GM12875 (cell line): ENCODE measurements around the gene SETD1A.
"Not testable (repeated sequence)": the region's sequence is repeated elsewhere in the genome, so short reads cannot be mapped to it uniquely, and the experiment has no call there.

ENCODE experiments used
- H3K4me3 ChIP-seq: one replicate; pipeline ENCODE4 v1.5.1; 2011; ENCODE audit warnings: low read depth, low read length, control low read depth
- CTCF ChIP-seq: IDR thresholded peaks from 2 replicates; pipeline ENCODE4 v1.5.1; 2011; ENCODE audit warnings: low read depth, mild to moderate bottlenecking, control low read depth, inconsistent platforms, low read length, moderate library complexity, borderline replicate concordance; ENCODE audit not compliant: insufficient read depth

The SETD1A gene

DNA sequence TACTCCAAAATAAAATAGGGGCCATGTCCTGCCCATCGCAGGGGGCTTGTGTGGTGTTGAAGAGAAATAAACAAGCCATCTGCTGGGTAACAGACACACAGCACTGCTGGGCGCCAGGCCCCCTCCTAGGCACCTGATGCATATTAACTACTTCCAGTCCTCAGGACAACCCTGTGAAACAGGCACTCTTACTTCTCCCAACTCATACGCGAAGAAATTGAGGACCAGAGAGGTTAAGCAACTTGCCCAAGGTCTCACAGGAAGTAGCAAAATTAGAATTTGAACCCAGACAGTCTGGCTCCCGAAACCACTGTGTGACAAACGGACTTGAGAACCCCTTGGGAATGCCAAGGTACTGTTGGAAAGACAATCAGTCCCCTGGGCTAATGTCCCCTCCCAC, 50.1 kb downstream of the SETD1A start:
- TF ChIP-seq CTCF, result no peak
- H3K4me3 ChIP-seq, result no peak overlapping the region

- no peak for TF ChIP-seq CTCF
- no peak overlapping the region for H3K4me3 ChIP-seq
These were observed 50.6 kb downstream of the SETD1A start for GRCh38 chr16:31008149-31008548.

DNA sequence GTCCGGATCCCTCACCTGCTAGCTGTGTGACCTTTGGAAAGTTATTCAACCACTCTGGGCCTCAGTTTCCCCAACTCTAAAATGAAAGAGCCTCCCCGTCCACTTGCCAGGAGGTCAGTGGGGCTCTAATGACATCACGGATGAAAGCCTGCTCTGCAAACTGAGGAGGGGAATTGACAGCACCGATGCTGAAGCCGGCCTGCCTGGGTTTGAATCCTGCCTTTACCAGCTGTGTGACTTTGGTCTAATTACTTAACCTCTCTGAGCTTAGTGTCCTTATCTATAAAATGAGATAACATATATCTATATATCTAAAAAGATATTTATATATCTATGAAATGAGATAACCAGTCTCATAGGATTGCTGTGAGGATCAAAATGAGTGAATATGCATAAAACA, 51.0 kb downstream of the SETD1A start:
- TF ChIP-seq CTCF, result no peak
- H3K4me3 ChIP-seq, result no peak overlapping the region

DNA sequence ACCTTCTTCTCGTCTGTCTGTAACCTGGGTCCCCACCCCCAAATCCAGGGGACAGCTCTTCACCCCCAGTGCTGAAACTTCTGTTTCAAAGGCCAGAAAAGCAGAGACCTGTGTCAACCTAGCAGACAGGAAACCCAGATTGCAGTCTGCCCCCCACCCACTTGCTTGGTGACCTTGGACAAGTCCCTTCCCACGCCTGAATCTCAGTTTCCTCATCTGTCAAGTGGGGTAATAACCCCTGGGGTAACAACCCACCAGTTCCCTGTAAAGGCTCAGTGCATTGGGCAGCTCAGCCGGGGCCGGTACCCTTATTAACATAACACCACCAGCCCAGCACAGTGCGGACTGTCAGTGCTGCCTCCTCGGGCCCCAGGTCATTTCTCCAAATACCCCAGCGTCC, 51.6 kb downstream of the SETD1A start:
- H3K4me3 ChIP-seq, result no peak overlapping the region
- TF ChIP-seq CTCF, result no peak

DNA sequence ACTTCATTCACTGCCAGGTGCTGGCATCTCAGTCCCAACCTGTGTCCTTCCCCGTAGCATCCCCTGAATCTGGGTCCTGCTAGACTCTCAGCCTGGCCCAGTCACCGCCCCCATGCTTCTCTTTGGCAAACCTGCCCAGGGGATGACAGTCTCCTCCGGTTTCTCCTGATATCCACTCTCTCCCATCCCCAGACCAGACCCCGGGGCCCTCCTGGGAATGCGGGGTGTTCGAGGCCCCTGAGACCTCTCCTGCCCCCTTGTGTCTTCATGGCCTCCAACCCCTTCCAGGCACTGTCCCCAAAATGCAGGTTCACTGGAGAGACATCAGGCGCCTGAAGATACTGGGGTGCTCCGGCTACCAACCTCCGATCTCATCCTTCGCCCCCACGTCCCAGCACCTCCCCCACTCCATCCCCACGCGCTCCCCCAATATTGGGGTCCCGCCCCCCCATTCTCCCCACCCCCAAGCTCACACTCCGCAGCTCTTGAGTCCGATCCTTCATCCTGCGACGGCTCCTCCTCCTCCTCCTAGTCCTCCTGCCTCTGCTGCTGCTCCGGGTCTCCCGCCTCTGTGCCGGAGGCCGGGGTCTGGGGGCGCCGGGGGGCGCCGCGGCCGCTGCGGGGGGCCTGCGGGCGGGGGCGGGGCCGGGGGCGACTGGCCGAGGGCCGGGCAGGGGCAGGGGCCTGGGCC, 52.5 kb downstream of the SETD1A start:
- TF ChIP-seq CTCF, result no peak

DNA sequence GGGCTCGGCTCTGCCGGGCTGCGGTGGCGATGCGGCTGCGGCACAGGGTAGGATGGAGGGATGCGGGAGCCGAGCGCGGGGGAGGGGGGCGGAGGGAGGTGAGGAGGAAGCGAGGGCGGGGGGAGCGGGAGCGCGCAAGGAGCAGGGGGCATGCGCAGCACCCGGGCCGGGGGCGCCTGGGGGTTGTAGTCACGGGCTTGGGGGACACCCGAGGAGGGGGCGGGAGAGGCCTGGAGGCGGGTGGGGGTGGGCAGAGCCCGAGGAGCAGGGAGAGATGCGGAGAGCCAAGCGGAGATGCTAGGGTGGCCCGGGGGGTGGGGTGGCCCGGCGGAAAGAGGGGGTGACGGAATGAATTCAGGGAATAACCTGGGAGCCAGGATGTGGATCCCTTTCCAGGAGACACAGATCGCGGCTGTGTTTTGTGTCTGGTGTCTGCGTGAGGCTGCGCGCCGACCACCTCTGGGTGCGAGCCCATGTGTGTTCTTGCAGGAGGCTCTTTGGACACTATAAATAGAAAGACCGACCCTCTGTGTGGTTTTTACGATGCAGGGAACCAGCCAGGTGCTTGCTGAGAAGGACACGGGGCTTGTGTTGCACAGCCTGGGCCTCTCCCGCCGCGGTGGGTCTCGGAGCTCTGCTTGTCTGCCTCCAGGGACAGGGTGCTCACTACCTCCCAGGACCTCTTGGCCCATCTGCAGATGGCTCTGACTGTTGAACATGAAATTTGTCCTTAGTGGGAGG, 53.2 kb downstream of the SETD1A start, which contains the start of gene STX1B:
STX1B (minus strand) TSS at position 54 of the 741 bp plus-strand sequence. CDS start 242 bp downstream, outside the sequence.
- no peak for TF ChIP-seq CTCF
- H3K4me3 ChIP-seq, result no peak within 1 kb of the TSS

More for the DNA sequence above, 52.5 kb downstream of the SETD1A start:
- H3K4me3 ChIP-seq, result no peak overlapping the region

DNA sequence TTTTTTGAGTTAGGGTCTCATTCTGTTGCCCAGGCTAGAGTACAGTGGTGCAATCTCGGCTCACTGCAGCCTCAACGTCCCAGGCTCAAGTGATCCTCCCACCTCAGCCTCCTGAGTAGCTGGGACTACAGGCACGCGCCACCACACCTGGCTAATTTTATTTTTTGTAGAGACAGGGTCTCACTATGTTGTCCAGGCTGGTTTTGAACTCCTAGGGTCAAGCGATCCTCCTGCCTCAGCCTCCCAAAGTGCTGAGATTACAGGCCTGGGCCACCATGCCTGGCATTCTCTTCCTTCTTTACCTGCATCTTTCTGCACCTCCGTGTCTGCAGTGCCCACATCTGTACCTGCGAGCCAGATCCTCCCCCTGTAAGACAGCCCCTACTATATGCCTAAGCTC, 54.3 kb downstream of the SETD1A start:
- not testable (repeated sequence) for H3K4me3 ChIP-seq

DNA sequence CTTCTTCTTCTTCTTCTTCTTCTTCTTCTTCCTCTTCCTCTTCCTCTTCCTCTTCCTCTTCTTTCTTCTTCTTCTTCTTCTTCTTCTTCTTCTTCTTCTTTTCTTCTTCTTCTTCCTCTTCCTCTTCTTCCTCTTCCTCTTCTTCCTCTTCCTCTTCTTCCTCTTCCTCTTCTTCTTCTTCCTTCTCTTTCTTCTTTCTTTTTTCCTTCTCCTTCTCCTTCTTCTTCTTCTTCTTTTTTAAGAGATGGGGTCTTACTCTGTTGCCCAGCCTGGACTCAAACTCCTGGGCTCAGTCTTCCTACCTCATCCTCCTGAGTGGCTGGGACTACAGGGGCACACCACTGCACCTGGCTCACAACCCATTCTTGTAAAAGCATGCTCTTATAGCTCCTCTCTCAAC, 55.7 kb downstream of the SETD1A start:
- H3K4me3 ChIP-seq, result not testable (repeated sequence)
